Osteocyte (in vitro differentiated cells): ENCODE data around the gene INPP4B. TPM values are rescaled to one million over a fixed set of nuclear protein-coding genes. Genes with fewer than 3 reads are reported as not detected.

Experiments used
- DNase-seq: peaks from one replicate; pipeline ENCODE4 v3.0.0; 2021; ENCODE audit warnings: mixed read lengths; ENCODE audit not compliant: unreplicated experiment; ENCODE audit errors: extremely low spot score
- H3K27ac Mint-ChIP-seq: one replicate; pipeline ENCODE4 v1.8.0; 2021; ENCODE audit warnings: mild to moderate bottlenecking, mixed read lengths; ENCODE audit not compliant: unreplicated experiment
- H3K27me3 Mint-ChIP-seq: one replicate; pipeline ENCODE4 v1.8.0; 2021; ENCODE audit warnings: mixed read lengths; ENCODE audit not compliant: unreplicated experiment
- H3K36me3 Mint-ChIP-seq: one replicate; pipeline ENCODE4 v1.8.0; 2021; ENCODE audit warnings: mixed read lengths; ENCODE audit not compliant: unreplicated experiment
- H3K4me1 Mint-ChIP-seq: one replicate; pipeline ENCODE4 v1.8.0; 2021; ENCODE audit warnings: mixed read lengths; ENCODE audit not compliant: unreplicated experiment
- H3K4me3 Mint-ChIP-seq: one replicate; pipeline ENCODE4 v1.8.0; 2021; ENCODE audit warnings: mild to moderate bottlenecking, moderate library complexity, mixed read lengths; ENCODE audit not compliant: unreplicated experiment
- H3K9me3 Mint-ChIP-seq: one replicate; pipeline ENCODE4 v1.8.0; 2021; ENCODE audit warnings: mixed read lengths; ENCODE audit not compliant: unreplicated experiment
- total RNA-seq: library from RNA; stranded (reverse); gene quantifications from 2 replicates; pipeline ENCODE4 v1.2.1, GENCODE V29; 2021
- TF ChIP-seq, protein P1 (sequence below): fragments of 200-600 bp; sonication (generic); IDR thresholded peaks from 2 replicates; pipeline ENCODE4 v1.5.0; 2021; ENCODE audit warnings: antibody characterized with exemption, mild to moderate bottlenecking, moderate library complexity

INPP4B gene
- total RNA-seq, 1 donor from 2014 or later, result 10.9 TPM

GRCh38 chr4:142265946-142266345 is 580.2 kb downstream of the INPP4B start:
- Mint-ChIP-seq H3K4me1 (peaks cover 20% of the 10 kb centered on the region), H3K9me3 (no peaks in the 10 kb centered on the region)
- DNase-seq, result no peak

DNA sequence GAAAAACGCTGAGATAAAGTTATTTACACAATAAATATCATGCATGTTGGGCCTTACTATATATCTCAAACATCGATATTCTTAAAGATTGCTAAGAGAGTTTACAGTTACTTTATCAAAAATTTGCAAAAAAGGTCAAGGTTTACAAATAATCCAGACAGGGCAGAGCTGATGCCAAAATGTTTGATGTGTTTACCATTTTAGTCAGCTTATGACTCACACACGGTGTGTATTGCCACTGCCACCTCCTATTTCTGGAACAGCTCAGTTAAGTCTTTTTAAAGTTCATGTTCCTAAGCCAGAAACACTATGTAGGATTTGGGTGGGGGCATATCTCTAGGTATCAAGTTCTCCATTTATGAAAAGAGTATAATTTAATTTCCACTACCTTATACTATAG is 580.6 kb downstream of the INPP4B start:
- H3K36me3 Mint-ChIP-seq, result no peaks in the 10 kb centered on the region
- H3K4me3 Mint-ChIP-seq, result no peak overlapping the region
- no peaks in the 10 kb centered on the region for H3K9me3 Mint-ChIP-seq
- H3K27ac Mint-ChIP-seq, result no peak overlapping the region
- H3K27me3 Mint-ChIP-seq, result no peaks in the 10 kb centered on the region
- peaks cover 21% of the 10 kb centered on the region for H3K4me1 Mint-ChIP-seq
- DNase-seq, result no peak
- TF ChIP-seq, protein P1, sequence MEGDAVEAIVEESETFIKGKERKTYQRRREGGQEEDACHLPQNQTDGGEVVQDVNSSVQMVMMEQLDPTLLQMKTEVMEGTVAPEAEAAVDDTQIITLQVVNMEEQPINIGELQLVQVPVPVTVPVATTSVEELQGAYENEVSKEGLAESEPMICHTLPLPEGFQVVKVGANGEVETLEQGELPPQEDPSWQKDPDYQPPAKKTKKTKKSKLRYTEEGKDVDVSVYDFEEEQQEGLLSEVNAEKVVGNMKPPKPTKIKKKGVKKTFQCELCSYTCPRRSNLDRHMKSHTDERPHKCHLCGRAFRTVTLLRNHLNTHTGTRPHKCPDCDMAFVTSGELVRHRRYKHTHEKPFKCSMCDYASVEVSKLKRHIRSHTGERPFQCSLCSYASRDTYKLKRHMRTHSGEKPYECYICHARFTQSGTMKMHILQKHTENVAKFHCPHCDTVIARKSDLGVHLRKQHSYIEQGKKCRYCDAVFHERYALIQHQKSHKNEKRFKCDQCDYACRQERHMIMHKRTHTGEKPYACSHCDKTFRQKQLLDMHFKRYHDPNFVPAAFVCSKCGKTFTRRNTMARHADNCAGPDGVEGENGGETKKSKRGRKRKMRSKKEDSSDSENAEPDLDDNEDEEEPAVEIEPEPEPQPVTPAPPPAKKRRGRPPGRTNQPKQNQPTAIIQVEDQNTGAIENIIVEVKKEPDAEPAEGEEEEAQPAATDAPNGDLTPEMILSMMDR, result no peak

More at GRCh38 chr4:142265946-142266345, 580.2 kb downstream of the INPP4B start:
- no peak overlapping the region for H3K4me3 Mint-ChIP-seq
- no peaks in the 10 kb centered on the region for H3K27me3 Mint-ChIP-seq
- H3K27ac Mint-ChIP-seq, result no peak overlapping the region
- TF ChIP-seq, protein P1, result no peak
- no peaks in the 10 kb centered on the region for H3K36me3 Mint-ChIP-seq

- Mint-ChIP-seq H3K27me3 (no peaks in the 10 kb centered on the region), H3K4me3 (no peak overlapping the region), H3K36me3 (peaks cover 3% of the 10 kb centered on the region), H3K9me3 (no peaks in the 10 kb centered on the region), H3K27ac (no peak overlapping the region), H3K4me1 (peaks cover 21% of the 10 kb centered on the region)
- no peak for DNase-seq
- TF ChIP-seq, protein P1, result no peak
Measured at GRCh38 chr4:142264961-142265360, 581.1 kb downstream of the INPP4B start.

DNA sequence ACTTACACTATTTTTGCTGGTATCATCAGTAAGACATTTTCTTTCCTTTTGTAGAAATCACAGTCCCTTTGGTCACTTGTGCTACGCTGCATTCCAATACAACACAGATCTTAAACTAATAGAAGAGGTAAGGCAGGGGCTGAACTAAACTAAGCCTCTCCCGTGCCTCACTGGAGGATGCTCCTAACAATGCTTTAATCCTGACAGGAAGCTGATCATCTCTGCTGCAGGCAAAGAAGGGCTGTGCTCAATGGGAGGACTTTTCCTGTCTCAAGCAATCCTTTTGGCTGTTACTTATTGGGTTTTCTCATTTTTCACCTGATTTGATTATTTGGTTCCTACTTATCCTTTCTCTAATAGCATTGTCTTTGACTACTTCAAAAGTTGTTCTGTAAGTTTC is 583.1 kb downstream of the INPP4B start:
- Mint-ChIP-seq H3K4me3 (no peak overlapping the region), H3K27me3 (no peaks in the 10 kb centered on the region), H3K9me3 (no peaks in the 10 kb centered on the region), H3K36me3 (peaks cover 3% of the 10 kb centered on the region), H3K4me1 (peaks cover 21% of the 10 kb centered on the region), H3K27ac (no peak overlapping the region)
- DNase-seq, result no peak
- TF ChIP-seq, protein P1, result no peak

- DNase-seq, result no peak
- Mint-ChIP-seq H3K4me3 (no peak overlapping the region), H3K27me3 (no peaks in the 10 kb centered on the region), H3K27ac (no peak overlapping the region), H3K4me1 (no peaks in the 10 kb centered on the region), H3K9me3 (peaks cover 6% of the 10 kb centered on the region), H3K36me3 (no peaks in the 10 kb centered on the region)
- TF ChIP-seq, protein P1, result no peak
Measured at GRCh38 chr4:142248946-142249345, 597.2 kb downstream of the INPP4B start.
